AG04449 (cell line): ENCODE results near the gene PCBP4.
"Not testable (repeated sequence)": the region's sequence is repeated elsewhere in the genome, so short reads cannot be mapped to it uniquely, and the experiment has no call there.

ENCODE experiments used
- CTCF ChIA-PET: fragments of 350-600 bp; formaldehyde crosslinking; extraction: SDS; loops from one replicate; lab custom pipeline; 2021; ENCODE audit warnings: antibody characterized with exemption; lab: Yijun Ruan, JAX
- POLR2A ChIA-PET: fragments of 400-600, 350-600 bp; formaldehyde crosslinking; extraction: SDS; loops from one replicate; lab custom pipeline; 2020; ENCODE audit warnings: antibody characterized with exemption, inconsistent platforms; lab: Yijun Ruan, JAX
- DNase-seq: peaks from one replicate; pipeline ENCODE4 v3.0.0-alpha.2; 2010; ENCODE audit warnings: low read depth, low spot score
- H3K4me3 ChIP-seq: 2 replicates; pipeline ENCODE4 v1.5.1; 2011; ENCODE audit warnings: low read depth, mild to moderate bottlenecking, control low read depth, low read length
- CTCF ChIP-seq: IDR thresholded peaks from one replicate; pipeline ENCODE4 v1.5.1; 2011; ENCODE audit warnings: mild to moderate bottlenecking, moderate library complexity, low read length, control low read depth, inconsistent platforms; ENCODE audit not compliant: insufficient read depth; ENCODE audit errors: missing control alignments

PCBP4 gene

GRCh38 chr3:51933471-51934138, 33.6 kb downstream of the PCBP4 start:
- no peak for DNase-seq
- ChIA-PET POLR2A (no interaction called here), CTCF (interaction anchor here (3.2 kb wide), 1 partner anchor 8 kb away, joined by 14 read pairs; the partner anchor contains the start of gene RRP9)
- no peak for TF ChIP-seq CTCF
- H3K4me3 ChIP-seq: no peak overlapping the region

- no peak overlapping the region for H3K4me3 ChIP-seq
- POLR2A ChIA-PET: no interaction called here
- CTCF ChIA-PET: interaction anchor here (1.1 to 3.2 kb wide), 2 partner anchors 9 to 10 kb away, joined by 4 to 14 read pairs; partner anchors contain the start of genes PARP3 and RRP9
- no peak for DNase-seq
- TF ChIP-seq CTCF: no peak
Measured at GRCh38 chr3:51932471-51933370, 34.5 kb downstream of the PCBP4 start.

- no peak for TF ChIP-seq CTCF
- no peak for DNase-seq
- ChIA-PET POLR2A (no interaction called here), CTCF (interaction anchor here (3.2 kb wide), 1 partner anchor 10 kb away, joined by 14 read pairs; the partner anchor contains the start of gene RRP9)
- H3K4me3 ChIP-seq: no peak overlapping the region
Measured at GRCh38 chr3:51931756-51932155, 35.5 kb downstream of the PCBP4 start.

GRCh38 chr3:51930439-51930838, 36.8 kb downstream of the PCBP4 start:
- no peak for DNase-seq
- TF ChIP-seq CTCF: no peak
- POLR2A ChIA-PET: no interaction called here
- H3K4me3 ChIP-seq: no peak overlapping the region
- CTCF ChIA-PET: no interaction called here

GRCh38 chr3:51929420-51930003, 37.7 kb downstream of the PCBP4 start:
- POLR2A ChIA-PET: no interaction called here

GRCh38 chr3:51928981-51929380, 38.3 kb downstream of the PCBP4 start:
- POLR2A ChIA-PET, CTCF ChIA-PET, DNase-seq, H3K4me3 ChIP-seq: not testable (repeated sequence)

More at GRCh38 chr3:51929420-51930003, 37.7 kb downstream of the PCBP4 start:
- CTCF ChIA-PET: no interaction called here
- no peak for DNase-seq
- TF ChIP-seq CTCF: no peak
- no peak overlapping the region for H3K4me3 ChIP-seq
